SK-N-SH (cell line): ENCODE data around the gene PKIB.

Experiments used
- EZH2phosphoT487 ChIP-seq: fragments of 200-600 bp; sonication (generic); IDR thresholded peaks from 2 replicates; pipeline ENCODE4 v1.6.1; 2017; ENCODE audit warnings: low read depth, mixed run types, mild to moderate bottlenecking, antibody characterized with exemption, moderate library complexity, borderline replicate concordance
- TF ChIP-seq, protein P1 (sequence below): IDR thresholded peaks from 2 replicates; pipeline ENCODE4 v1.4.0; 2012; ENCODE audit warnings: low read depth

- no peak for TF ChIP-seq EZH2phosphoT487
- TF ChIP-seq, protein P1, sequence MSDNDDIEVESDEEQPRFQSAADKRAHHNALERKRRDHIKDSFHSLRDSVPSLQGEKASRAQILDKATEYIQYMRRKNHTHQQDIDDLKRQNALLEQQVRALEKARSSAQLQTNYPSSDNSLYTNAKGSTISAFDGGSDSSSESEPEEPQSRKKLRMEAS, result no peak
Measured at GRCh38 chr6:122683989-122684651, 73.9 kb downstream of the PKIB start.
